Stromal cell of bone marrow (primary cell): ENCODE data around the gene LRRN1.

ENCODE experiments used
- DNase-seq: peaks from one replicate; pipeline ENCODE4 v3.0.0-alpha.2; 2012; ENCODE audit warnings: low read depth

LRRN1 gene

DNA sequence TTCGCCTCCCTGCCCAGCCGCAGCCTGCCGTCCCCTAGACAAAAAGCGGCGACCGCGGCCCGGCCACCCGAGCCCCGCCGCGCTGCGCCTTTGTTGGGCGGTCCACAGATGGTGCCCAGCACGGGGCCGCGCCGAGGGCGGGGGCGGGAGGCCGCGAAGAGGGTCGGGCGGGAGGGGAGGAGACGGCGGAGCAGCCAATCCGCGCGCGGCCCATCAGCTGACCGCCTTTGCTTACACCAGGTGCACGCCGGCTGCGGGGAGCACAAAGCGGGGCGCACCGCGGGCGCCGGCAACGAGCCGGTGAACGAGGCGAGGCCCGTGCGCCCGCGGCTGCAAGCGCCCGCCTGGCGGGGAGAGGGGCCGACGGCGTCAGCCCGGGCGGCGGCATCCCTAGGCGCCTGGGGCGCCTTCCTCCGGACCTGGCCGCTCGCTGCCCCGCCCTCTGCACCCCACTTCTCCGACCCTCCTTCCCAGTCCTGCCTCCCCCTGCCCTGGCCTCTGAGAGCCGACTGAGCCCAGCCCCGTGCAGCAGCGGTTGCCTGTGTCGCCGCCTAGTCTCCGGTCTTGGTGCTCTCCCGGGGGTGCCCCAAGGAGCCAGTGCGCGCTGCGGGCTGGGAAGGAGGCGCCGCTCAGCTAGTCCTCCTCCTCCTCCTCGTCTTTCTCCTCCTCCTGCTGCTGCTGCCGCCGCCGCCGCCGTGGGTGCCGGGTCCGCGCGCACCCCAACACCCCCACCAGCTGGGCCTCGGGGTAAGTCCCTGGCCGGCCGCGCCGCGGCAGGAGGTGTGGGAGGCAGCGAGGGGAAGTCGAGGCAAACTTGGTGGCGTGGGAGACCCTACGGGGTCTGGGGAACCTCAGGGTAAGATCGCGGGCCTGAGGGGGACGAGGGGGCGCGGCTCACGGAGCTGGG is at the start of gene LRRN1:
Gene LRRN1 (plus strand): TSS at position 259 of the 907 bp plus-strand sequence. CDS start 45,211 bp downstream, outside the sequence.
- DNase-seq = no peak

DNA sequence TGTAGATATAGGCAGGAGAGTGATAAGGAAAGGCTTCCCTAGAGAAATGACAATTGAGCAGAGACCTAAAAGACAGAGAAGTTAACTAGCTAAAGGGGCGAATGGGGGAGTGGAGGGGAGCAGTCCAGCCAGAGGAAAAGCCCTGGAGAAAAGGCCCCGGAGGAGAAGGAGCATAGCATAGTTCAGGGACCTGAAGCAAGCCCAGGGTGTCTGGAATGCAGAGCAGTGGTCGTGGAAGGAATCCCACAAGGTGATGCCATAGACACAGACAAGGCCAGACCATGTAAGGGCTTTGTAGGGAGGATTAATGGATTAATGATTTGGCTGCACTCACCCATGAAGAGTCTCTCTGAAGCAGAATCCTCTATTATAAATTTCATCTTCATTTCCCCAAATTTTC is 45.8 kb upstream of the LRRN1 start:
- DNase-seq = no peak

DNA sequence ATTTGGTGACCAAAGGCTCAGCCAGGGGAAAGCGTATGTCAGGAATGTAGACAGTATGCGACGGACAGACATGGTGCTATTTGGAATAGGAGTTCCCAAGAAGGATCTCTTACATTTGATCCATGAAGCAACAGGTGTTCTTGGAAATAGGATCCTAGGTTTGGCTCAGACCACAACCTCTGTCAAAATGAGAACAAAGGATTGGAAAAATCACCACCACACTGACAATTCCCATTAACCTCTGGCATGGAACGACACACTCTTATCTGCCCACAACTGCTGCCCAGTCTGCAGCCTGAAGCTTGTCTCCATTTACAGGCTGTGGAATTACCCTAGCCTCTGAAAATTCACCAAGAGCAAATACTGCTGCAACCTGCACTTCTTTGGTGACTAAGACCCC is 33.6 kb upstream of the LRRN1 start:
- DNase-seq = no peak

DNA sequence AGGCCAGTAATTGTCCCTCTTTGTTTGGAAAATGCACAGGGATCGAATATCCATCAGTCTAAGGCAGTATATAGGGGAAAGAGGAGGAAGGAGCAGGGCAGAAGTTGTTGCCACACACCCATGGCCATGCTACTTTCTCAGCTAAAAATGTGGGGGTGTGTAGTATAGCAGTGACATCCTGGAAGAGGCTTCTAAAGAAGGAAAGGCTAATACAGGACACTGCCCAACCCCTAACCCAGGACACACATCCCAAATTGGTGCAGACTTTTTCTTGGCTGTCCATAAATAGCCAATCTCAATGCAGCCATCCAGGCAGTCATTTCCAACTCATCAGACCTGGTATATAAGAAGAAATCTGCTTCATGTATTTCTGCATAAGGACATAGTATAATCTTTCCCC is 33.1 kb upstream of the LRRN1 start:
- DNase-seq = no peak

DNA sequence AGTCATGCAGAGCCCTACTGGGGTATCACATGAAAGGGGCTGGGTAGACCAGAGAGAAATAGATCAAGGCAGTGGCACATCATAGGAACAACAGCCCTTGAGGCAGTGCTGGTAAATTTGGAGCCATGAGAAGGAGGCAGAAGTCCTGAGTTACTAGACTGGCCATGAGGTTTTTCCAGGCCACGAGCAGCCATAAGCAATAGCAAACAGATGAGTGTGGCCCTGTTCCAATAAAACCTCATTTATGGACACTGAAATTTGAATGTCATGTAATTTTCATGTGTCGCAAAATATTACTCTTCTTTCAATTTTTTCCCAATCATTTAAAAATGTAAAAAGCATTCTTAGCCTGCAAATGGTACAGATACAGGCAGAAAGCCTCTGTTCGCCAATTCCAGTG is 28.1 kb upstream of the LRRN1 start:
- no peak for DNase-seq

DNA sequence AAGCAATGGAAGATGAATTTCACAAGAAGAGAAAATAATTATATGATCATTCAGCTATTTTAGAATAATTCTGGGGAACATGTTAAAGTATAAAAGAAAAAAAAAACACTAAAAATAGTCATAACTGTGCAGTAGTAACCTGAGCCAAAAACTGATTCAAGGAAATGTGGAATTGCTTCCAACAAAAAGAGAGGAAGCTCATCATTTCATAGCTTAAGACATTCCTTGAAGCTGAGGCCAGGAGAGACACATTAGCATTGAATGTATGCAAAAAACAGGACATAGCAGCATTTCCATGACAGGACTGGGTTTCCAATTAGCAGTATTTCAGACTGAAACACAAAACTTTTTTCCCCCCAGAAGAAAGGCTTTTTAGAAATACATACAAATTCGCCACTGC is 27.7 kb upstream of the LRRN1 start:
- no peak for DNase-seq

DNA sequence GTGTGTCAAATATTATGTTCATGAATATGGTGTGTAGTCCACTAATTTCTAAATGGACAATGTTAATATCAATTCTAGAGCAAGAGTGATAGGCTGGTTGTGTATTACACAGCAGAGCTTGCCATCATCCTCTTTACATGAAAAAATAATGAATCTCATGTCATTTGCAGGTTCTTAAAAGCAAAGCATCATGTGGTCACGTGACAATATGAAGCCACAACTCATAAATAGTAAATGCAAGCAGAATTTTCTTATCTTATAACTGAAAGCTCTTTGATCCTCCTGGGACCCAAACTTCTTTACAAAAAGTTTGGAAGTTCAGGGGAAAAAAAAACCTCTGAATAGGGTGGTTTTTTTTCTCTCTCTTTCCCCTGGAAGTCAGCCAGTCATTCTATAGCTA is 26.9 kb upstream of the LRRN1 start:
- DNase-seq = no peak

DNA sequence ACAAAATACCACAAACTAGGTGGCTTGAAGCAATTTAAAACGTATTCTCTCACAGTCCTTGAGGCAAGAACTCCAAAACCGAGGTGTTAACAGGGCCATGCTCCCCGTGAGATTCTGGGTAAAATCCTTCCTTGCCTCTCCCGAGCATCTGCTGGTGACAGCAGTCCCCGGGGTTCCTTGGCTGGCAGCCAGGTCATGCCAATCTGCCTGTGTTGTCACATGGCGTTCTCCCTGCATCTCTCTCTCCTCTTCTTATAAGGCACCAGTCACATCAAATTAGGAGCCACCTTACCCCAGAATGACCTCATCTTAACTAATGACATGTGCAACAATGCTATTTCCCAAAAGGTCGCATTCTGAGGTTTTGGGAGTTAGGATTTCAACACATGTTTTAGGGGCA is 26.3 kb upstream of the LRRN1 start:
- no peak for DNase-seq

DNA sequence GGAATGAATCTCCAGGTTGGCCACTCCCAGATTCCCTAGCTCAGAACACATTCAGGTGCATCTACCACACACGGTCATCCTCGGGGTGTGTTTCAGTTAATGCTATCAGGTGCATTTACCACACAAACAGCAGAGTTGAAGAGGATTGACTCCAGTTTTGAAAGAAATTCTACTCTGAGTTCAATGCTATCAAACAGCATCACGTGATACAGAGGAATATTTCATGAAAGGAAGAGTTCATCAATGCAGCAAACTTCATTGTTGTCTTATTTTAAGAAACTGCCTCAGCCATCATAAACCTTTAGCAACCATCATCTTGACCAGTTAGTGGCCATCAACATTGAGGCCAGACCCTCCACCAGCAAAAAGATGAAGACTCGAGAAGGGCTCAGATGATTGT is 22.6 kb upstream of the LRRN1 start:
- no peak for DNase-seq

DNA sequence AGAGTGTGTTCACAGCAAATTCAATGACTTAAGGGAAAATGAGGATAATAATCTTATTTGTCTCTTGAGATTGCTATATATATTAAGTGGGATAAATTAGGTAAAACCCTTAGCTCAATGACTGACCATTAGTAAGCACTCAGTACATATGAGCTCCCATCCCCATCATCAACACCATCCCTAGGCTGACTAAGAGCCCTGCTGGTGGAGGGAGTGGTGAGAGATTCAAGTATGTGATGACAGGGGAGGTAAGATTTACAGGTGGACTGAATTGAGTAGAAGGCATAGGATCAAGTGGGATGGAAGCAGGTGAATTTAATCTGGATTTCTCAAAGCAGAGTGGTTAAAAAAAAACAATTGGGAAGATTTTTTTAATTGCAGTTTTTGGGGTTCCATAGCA is 21.0 kb upstream of the LRRN1 start:
- no peak for DNase-seq

DNA sequence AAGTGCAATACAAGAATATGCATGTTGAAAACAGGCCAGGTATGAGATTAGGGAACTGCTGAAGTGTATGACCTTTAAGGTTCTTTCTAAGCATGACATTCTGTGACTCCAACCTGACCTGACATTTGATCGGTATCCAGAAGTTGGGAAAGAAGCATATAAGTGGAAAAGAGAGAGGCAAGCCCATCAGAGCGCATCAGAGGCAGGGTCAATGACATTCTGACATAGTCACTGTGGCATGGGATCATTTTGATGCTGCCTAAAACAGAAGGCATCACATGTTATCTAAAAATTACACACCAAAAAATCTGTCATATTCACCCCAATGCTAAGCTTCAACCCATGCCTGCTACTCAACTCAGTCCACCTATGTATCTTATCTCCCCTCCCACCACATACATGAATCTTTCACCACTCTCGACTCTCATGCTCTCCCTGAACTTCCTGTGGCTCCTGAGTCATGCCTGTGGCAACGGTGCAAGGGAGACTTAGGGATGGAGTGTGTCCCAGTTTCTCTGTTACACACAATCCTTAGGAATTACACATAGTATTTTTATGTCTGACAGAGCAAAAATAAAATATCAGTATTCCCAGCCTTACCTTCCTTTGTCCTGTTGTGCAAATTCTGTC is 20.5 kb upstream of the LRRN1 start:
- DNase-seq = peak; percentile 27

DNA sequence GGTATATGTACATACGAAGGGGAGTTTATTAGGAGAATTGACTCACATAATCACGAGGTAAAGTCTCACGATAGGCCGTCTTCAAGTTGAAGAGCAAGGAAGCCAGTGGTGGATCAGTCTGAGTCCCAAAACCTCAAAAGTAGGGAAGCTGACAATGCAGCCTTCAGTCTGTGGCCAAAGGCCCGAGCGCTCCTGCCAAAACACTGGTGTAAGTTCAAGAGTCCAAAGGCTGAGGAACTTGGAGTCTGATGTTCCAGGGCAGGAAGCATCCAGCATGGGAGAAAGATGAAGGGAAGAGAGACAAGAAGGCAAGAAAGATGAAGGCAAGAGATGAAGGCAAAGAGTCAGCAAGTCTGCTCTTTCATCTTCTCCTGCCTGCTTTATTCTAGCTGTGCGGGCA is 16.8 kb upstream of the LRRN1 start:
- no peak for DNase-seq

DNA sequence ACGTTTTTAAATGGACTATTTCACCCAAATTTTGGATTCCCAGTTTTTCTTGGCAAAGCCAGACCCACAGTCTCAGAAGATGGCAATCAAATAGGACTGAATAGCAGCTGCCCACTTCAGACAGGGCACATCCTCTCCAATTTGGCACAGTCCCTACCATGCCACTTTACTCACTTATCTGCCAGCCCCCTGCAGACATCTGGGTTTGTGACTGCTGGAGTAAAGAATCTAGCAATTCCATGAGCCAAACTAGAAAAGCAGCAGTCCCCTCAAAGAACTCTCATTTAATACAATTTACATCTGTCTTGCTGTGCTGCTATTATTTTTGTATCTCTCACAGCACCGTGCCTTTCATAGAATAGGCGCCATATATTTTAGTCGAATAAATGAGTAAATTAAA is 16.0 kb upstream of the LRRN1 start:
- DNase-seq = no peak

DNA sequence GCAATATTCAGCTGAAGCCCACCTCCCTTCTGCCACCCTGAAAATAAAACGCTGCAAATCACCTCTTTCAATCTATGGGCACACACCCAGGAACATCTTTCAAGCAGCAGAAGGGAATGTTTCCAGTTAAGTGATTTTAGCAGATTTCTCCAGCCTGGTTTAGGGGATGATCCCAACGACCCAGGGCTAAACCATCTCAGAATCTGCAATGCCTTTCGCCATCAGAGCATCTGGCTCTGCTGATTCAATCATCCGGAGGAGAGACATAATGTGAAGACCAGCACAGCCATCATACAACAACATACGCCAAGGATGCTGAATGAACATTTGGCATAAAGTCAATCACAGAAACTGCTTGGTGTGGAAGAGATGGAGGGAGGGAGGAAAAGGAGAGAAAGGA is 15.5 kb upstream of the LRRN1 start:
- DNase-seq = no peak

DNA sequence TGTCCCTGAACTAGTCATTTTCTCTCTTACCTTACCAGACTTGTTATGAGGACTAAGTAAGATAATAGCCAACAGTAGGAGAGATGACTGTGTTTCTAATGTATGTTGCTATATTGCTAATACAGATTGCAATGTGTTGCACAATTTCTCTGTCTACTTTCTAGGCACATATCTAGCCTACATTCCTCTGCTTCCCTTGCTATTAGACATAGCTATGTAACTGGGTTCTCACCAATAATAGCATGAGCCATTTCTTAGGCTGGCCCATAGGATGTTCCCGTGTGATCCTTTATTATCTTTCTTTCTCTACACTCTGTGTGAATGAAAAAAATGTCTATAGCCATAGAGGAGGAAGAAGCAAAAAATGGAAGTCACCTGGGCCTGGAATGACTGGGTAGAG is 6.8 kb upstream of the LRRN1 start:
- no peak for DNase-seq

DNA sequence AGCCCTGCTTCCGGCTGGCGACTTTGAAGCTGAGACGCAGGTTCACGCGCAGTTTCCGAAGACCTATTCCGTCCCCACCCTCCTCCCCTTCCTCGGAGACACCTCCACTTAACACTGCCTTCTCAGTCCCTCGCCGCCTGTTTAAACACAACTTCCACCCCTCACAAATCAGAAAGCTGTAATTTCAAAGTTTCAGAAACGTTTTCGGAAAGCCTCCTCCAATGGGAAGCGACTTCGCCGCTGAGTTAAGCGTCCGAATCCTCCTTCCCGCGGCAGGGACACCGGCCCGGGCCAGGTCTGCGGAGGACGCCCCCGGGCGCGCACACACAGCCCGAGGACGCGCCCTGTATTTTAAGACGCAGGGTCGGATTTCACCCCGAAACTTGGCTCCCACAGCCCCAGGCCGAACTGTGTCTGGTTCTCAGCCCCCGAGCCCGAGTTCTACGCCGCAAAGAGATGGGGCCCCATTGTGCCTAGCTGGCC is 559 bp upstream of the LRRN1 start:
- DNase-seq = no peak

DNA sequence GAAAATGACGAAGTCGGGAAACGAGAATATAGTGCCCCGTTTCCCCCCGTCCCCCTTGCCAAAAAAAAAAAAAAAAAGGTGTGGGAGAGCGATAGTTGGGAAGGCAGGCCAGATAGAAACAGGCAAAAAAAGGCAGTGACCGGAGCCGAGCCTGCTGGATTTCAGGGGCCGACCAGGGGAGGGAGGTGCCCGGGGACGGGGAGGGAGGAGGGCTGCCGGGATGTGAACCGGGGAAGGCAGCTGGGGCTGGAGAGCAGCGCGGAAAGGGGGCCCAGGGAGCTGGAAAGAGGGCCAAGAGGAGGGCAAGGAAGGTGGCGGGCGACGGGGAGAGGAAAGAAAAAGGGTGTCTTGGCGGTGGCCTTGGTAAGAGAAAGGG is 837 bp downstream of the LRRN1 start:
- no peak for DNase-seq

DNA sequence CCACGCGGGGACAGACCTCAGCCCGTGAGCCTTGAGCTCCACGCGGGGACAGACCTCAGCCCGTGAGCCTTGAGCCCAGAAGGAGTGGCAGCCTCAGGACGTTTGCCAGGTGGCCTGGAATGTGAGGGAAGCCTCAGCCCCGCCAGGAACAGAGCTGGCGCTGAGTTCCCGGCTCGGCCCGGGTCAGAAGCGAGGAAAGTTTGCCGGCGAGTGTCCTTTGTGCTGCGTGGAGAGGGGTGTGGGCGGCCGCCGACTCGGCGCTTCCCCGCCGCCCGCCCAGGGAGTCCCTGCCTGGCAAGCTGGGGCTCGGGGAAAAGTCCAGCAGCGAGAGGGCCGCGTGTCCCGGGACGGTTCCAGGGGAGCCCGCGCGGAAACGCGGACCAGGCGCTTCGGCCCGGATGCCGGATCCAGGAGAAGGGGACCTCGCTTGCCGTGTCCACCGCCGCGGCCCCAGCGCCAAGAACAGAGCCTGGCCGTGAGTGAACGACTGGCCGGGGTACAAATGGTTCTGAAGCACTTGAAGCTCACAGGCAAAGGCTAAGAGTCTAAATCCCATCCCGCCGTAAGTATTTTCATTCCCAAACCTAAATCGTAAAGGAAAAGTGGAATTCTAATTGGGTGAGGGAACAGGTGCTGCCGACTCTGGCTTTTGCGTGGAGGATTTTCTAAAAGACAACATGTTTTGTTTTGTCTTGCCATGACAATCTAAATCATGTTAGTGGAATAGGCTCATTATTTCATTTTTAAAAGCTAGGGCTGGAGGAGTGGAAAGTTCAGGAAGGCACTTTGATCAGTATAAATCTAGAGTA is 1.7 kb downstream of the LRRN1 start:
- DNase-seq = no peak

DNA sequence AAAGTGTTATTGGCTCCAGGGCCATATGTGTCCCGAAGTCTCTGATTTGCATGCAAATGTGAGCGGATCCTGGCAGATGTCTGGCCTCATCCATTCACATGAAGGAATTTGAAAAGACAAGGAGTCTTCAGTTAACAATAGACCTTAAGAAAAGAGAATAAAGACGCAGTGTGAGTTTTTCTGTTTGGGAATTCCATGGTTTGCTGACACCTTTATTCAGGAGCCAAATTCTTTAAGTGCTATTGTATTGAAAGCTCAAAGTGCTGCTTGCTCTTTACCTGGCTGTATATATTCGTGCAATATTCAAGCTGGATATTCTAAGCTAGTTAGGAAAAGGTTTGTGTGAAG is 2.2 kb downstream of the LRRN1 start:
- no peak for DNase-seq

DNA sequence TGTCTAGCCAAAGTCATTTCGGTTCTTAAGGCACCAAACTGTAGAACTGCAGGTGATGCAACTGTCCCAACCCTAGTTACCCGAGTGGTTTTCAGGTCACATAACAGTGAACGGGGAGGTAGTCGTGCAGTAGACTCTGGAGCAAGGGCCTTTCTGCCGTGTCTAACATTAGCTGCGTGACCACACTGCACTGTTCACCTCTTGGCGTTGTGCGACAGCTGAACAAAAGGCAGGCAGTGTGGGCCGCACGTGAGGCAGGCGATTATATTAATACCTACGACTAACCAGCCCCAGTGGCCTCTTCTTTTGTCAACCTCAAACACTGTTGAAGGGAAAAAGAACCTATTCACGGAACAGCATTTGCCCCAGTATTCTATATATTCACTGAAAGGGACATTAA is 2.8 kb downstream of the LRRN1 start:
- no peak for DNase-seq

DNA sequence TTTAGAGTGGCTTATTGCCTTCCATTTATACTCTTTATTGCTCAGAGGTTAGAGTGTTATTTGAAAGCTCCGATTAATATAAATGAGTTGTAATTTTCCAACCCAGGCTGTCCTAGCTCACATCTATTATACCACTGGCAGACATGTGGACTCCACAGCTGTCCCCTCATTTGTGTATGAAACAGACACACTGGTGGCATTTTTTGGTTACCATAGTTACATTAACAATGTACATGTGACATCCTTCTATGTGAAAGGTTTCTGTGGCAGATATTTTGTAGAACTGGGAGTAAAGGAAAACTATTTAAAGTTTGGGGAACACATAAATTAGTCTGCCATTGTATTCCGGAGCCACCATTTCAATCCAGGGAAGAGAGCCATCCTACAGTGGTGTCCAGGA is 5.3 kb downstream of the LRRN1 start:
- DNase-seq = no peak

DNA sequence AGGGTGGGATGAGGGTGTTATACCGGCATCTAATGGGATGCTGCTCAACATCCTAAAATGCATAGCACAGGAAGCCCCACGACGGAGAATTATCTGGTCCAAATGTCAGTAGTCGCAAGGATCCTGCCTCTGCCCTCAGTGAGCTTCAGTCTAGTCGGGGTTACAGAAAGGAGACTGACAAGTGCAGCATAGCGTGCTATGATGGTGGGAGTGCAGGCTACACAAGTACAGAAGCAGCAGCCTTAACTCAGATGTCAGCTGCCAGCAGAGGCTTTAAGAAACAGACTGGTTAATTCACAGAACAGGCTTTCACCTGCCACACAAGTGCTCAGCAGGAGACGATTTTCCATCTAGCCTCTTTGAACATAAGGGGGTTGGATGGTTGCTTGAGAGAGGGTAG is 6.9 kb downstream of the LRRN1 start:
- DNase-seq = no peak

DNA sequence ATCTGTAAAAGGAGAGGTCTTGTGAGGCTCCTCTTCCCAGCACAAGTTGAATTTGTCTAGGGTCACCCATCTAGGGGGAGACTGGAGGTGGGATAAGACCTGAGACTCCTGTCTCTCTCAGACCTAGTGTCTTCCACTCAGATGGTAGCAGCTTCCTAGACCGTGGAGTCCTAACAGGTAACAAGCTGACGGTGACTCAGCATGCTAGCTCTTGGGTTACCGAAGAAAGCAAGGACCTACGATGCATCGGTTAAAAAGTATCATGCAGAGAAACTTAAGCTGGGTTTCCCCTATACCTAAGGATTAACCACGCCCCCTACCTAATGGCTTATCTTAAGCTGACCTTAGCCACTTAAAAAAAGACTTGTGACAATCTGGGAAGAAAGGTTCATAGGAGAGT is 7.6 kb downstream of the LRRN1 start:
- no peak for DNase-seq
